DMS79 (cell line): ENCODE measurements around the gene BACE1-AS.
"Not testable (repeated sequence)": the region's sequence is repeated elsewhere in the genome, so short reads cannot be mapped to it uniquely, and the experiment has no call there.

Source experiments
- DNase-seq: peaks from one replicate; lab custom pipeline; 2025; lab: John Stamatoyannopoulos, UW

The BACE1-AS gene

GRCh38 chr11:117290809-117291396 is at the start of gene BACE1-AS:
Gene BACE1-AS (plus strand): TSS chr11:117291346.
- no peak for DNase-seq

- no peak for DNase-seq
These were observed 42.8 kb upstream of the BACE1-AS start for GRCh38 chr11:117248341-117248740.

- DNase-seq, result no peak
These were observed 41.6 kb upstream of the BACE1-AS start for GRCh38 chr11:117249571-117249970.

- DNase-seq, result no peak
These were observed 39.6 kb upstream of the BACE1-AS start for GRCh38 chr11:117251506-117251905.

GRCh38 chr11:117255966-117256365 is 35.2 kb upstream of the BACE1-AS start:
- DNase-seq, result no peak

- DNase-seq, result no peak
These were observed 34.6 kb upstream of the BACE1-AS start for GRCh38 chr11:117256573-117256972.

GRCh38 chr11:117258576-117258975 is 32.6 kb upstream of the BACE1-AS start:
- no peak for DNase-seq

GRCh38 chr11:117259417-117259816 is 31.7 kb upstream of the BACE1-AS start:
- no peak for DNase-seq

GRCh38 chr11:117264624-117265323 is 26.4 kb upstream of the BACE1-AS start:
- DNase-seq, result not testable (repeated sequence)

- DNase-seq, result no peak
These were observed 25.4 kb upstream of the BACE1-AS start for GRCh38 chr11:117265745-117266144.

GRCh38 chr11:117269856-117270255 is 21.3 kb upstream of the BACE1-AS start:
- no peak for DNase-seq

- no peak for DNase-seq
These were observed 19.9 kb upstream of the BACE1-AS start for GRCh38 chr11:117271208-117271607.

- DNase-seq, result not testable (repeated sequence)
These were observed 19.0 kb upstream of the BACE1-AS start for GRCh38 chr11:117272175-117272574.

- DNase-seq, result no peak
These were observed 17.4 kb upstream of the BACE1-AS start for GRCh38 chr11:117273550-117274289.

- DNase-seq, result no peak
These were observed 12.8 kb upstream of the BACE1-AS start for GRCh38 chr11:117278347-117278746.

GRCh38 chr11:117279711-117280376 is 11.3 kb upstream of the BACE1-AS start:
- DNase-seq, result no peak

- peak; percentile 58 for DNase-seq
These were observed 10.0 kb upstream of the BACE1-AS start for GRCh38 chr11:117281159-117281558.

GRCh38 chr11:117281869-117282268 is 9.3 kb upstream of the BACE1-AS start:
- no peak for DNase-seq

- no peak for DNase-seq
These were observed 8.2 kb upstream of the BACE1-AS start for GRCh38 chr11:117282956-117283355.

GRCh38 chr11:117284053-117284452 is 7.1 kb upstream of the BACE1-AS start:
- DNase-seq, result no peak

- no peak for DNase-seq
These were observed 4.6 kb upstream of the BACE1-AS start for GRCh38 chr11:117286588-117286987.

- DNase-seq, result no peak
These were observed 3.5 kb upstream of the BACE1-AS start for GRCh38 chr11:117287668-117288067.

- DNase-seq, result no peak
These were observed 1.4 kb upstream of the BACE1-AS start for GRCh38 chr11:117289795-117290194.
